WTC11 (cell line): ENCODE results near the gene ERF.

ENCODE experiments used
- CTCF ChIP-seq: fragments of 200-600 bp; IDR thresholded peaks from 2 replicates; pipeline ENCODE4 v1.8.0; 2022; ENCODE audit warnings: antibody characterized with exemption
- TEAD1 ChIP-seq: sonication (generic); formaldehyde crosslinking; IDR thresholded peaks from 2 replicates; pipeline ENCODE4 v1.8.0; 2022; ENCODE audit warnings: mild to moderate bottlenecking, missing genetic modification reagents
- ZBTB43 ChIP-seq: sonication (generic); formaldehyde crosslinking; IDR thresholded peaks from 2 replicates; pipeline ENCODE4 v1.8.1; 2023; ENCODE audit warnings: mild to moderate bottlenecking, missing genetic modification reagents

GRCh38 chr19:42246922-42247639 lies 7.8 kb downstream of the ERF start:
- TF ChIP-seq ZBTB43 (CRISPR knock-in tag): no peak
- no peak for TF ChIP-seq CTCF
- no peak for TF ChIP-seq TEAD1 (CRISPR knock-in tag)
